Fibroblast of skin of back (primary cell): ENCODE results near the gene DCAF15.
A peak's percentile ranks its signal among the peaks of the same experiment; 100 is the strongest.

Source experiments
- DNase-seq: peaks from one replicate; pipeline ENCODE4 v3.0.0-alpha.2; 2013

The DCAF15 gene

GRCh38 chr19:13977803-13978202 is 25.5 kb downstream of the DCAF15 start:
- DNase-seq, result no peak

GRCh38 chr19:13978351-13979243 is 26.3 kb downstream of the DCAF15 start:
- DNase-seq, result peak; percentile 40

GRCh38 chr19:13979244-13979615 is 26.9 kb downstream of the DCAF15 start:
- DNase-seq, result no peak

- DNase-seq, result no peak
Observed at GRCh38 chr19:13979686-13980085, 27.4 kb downstream of the DCAF15 start.

- DNase-seq, result no peak
Observed at GRCh38 chr19:13980340-13980739, 28.0 kb downstream of the DCAF15 start.

GRCh38 chr19:13981021-13981420 is 28.7 kb downstream of the DCAF15 start:
- DNase-seq, result no peak

GRCh38 chr19:13981467-13981866 is 29.2 kb downstream of the DCAF15 start:
- no peak for DNase-seq

GRCh38 chr19:13981988-13982501 is 29.7 kb downstream of the DCAF15 start:
- no peak for DNase-seq

GRCh38 chr19:13982773-13983172 is 30.5 kb downstream of the DCAF15 start:
- no peak for DNase-seq

- no peak for DNase-seq
Observed at GRCh38 chr19:13983213-13983889, 31.0 kb downstream of the DCAF15 start.

GRCh38 chr19:13984186-13984585 is 31.9 kb downstream of the DCAF15 start:
- DNase-seq, result no peak

GRCh38 chr19:13984875-13985741 is 32.8 kb downstream of the DCAF15 start:
- DNase-seq, result no peak

- no peak for DNase-seq
Observed at GRCh38 chr19:13985771-13986347, 33.5 kb downstream of the DCAF15 start.

GRCh38 chr19:13986348-13986904 is 34.1 kb downstream of the DCAF15 start:
- peak; percentile 87 for DNase-seq

GRCh38 chr19:13987101-13987890 is 35.0 kb downstream of the DCAF15 start:
- no peak for DNase-seq

- DNase-seq, result no peak
Observed at GRCh38 chr19:13989487-13989886, 37.2 kb downstream of the DCAF15 start.

- DNase-seq, result no peak
Observed at GRCh38 chr19:13990085-13990484, 37.8 kb downstream of the DCAF15 start.

GRCh38 chr19:13992025-13992424 is 39.7 kb downstream of the DCAF15 start:
- DNase-seq, result no peak

GRCh38 chr19:13993590-13994300 is 41.4 kb downstream of the DCAF15 start:
- DNase-seq, result no peak

- peak; percentile 31 for DNase-seq
Observed at GRCh38 chr19:13995017-13995728, 42.9 kb downstream of the DCAF15 start.
